Cortex of kidney (tissue), 1 donor: Measurements from ENCODE around the gene LIN9.
"Not testable (repeated sequence)": the region's sequence is repeated elsewhere in the genome, so short reads cannot be mapped to it uniquely, and the experiment has no call there.

Experiments used
- DNase-seq: peaks from one replicate; lab custom pipeline; 2025; lab: John Stamatoyannopoulos, UW

LIN9 gene

GRCh38 chr1:226308723-226309397, at the start of gene LIN9:
LIN9 (minus strand) TSS chr1:226309164; CDS start chr1:226309139, 25 bp downstream.
- DNase-seq: no peak

GRCh38 chr1:226357416-226357815, 48.5 kb upstream of the LIN9 start:
- no peak for DNase-seq

- no peak for DNase-seq
Observed at GRCh38 chr1:226355669-226356551, 46.9 kb upstream of the LIN9 start.

GRCh38 chr1:226355016-226355415, 46.1 kb upstream of the LIN9 start:
- DNase-seq: no peak

- no peak for DNase-seq
Observed at GRCh38 chr1:226353698-226354525, 44.9 kb upstream of the LIN9 start.

- no peak for DNase-seq
Observed at GRCh38 chr1:226351709-226352108, 42.7 kb upstream of the LIN9 start.

GRCh38 chr1:226350519-226350865, 41.5 kb upstream of the LIN9 start:
- DNase-seq: no peak

- DNase-seq: no peak
Observed at GRCh38 chr1:226349801-226350518, 41.0 kb upstream of the LIN9 start.

GRCh38 chr1:226349081-226349480, 40.1 kb upstream of the LIN9 start:
- DNase-seq: no peak

- DNase-seq: no peak
Observed at GRCh38 chr1:226344441-226345259, 35.7 kb upstream of the LIN9 start.

- no peak for DNase-seq
Observed at GRCh38 chr1:226342656-226343055, 33.7 kb upstream of the LIN9 start.

- DNase-seq: not testable (repeated sequence)
Observed at GRCh38 chr1:226340111-226340510, 31.1 kb upstream of the LIN9 start.

GRCh38 chr1:226337276-226337875, 28.4 kb upstream of the LIN9 start:
- no peak for DNase-seq

GRCh38 chr1:226335661-226336060, 26.7 kb upstream of the LIN9 start:
- DNase-seq: no peak

GRCh38 chr1:226332947-226333346, 24.0 kb upstream of the LIN9 start:
- DNase-seq: no peak

GRCh38 chr1:226329237-226329636, 20.3 kb upstream of the LIN9 start:
- DNase-seq: no peak

- no peak for DNase-seq
Observed at GRCh38 chr1:226327761-226328162, 18.8 kb upstream of the LIN9 start.

GRCh38 chr1:226325178-226325577, 16.2 kb upstream of the LIN9 start:
- DNase-seq: no peak

GRCh38 chr1:226324479-226324878, 15.5 kb upstream of the LIN9 start:
- DNase-seq: no peak

GRCh38 chr1:226322986-226323385, 14.0 kb upstream of the LIN9 start:
- DNase-seq: no peak

- DNase-seq: no peak
Observed at GRCh38 chr1:226320930-226321329, 12.0 kb upstream of the LIN9 start.
